Neuronal stem cell (in vitro differentiated cells): ENCODE measurements around the gene TREX2.
"Not testable (repeated sequence)": the region's sequence is repeated elsewhere in the genome, so short reads cannot be mapped to it uniquely, and the experiment has no call there.

ENCODE experiments used
- DNase-seq: peaks from one replicate; pipeline ENCODE4 v3.0.0-alpha.2; 2013; ENCODE audit warnings: low spot score
- H2AFZ ChIP-seq: one replicate; pipeline ENCODE4 v1.6.1; 2013; ENCODE audit warnings: mild to moderate bottlenecking, low read length, inconsistent platforms
- H2AK5ac ChIP-seq: 2 replicates; pipeline ENCODE4 v1.6.1; 2013; ENCODE audit warnings: low read depth, mild to moderate bottlenecking, inconsistent platforms, low read length, moderate library complexity, mixed read lengths
- H2BK120ac ChIP-seq: 2 replicates; pipeline ENCODE4 v1.6.1; 2013; ENCODE audit warnings: low read depth, mild to moderate bottlenecking, inconsistent platforms, low read length, moderate library complexity, mixed read lengths
- H2BK12ac ChIP-seq: one replicate; pipeline ENCODE4 v1.6.1; 2013; ENCODE audit warnings: low read length, inconsistent platforms
- H2BK15ac ChIP-seq: 2 replicates; pipeline ENCODE4 v1.6.1; 2013; ENCODE audit warnings: mild to moderate bottlenecking, low read length, inconsistent platforms, mixed read lengths
- H2BK5ac ChIP-seq: one replicate; pipeline ENCODE4 v1.6.1; 2013; ENCODE audit warnings: inconsistent platforms, mild to moderate bottlenecking, low read length, moderate library complexity
- H3K14ac ChIP-seq: one replicate; pipeline ENCODE4 v1.6.1; 2013; ENCODE audit warnings: low read length, inconsistent platforms
- H3K18ac ChIP-seq: 2 replicates; pipeline ENCODE4 v1.6.1; 2013; ENCODE audit warnings: low read length, inconsistent platforms
- H3K23ac ChIP-seq: 2 replicates; pipeline ENCODE4 v1.6.1; 2013; ENCODE audit warnings: low read depth, mild to moderate bottlenecking, mixed read lengths, low read length, inconsistent platforms; ENCODE audit not compliant: poor library complexity
- H3K27ac ChIP-seq: replicated peaks from 3 replicates; pipeline ENCODE4 v1.5.1; 2013; ENCODE audit warnings: low read length, inconsistent platforms
- H3K27me3 ChIP-seq, 3 experiments: 2 replicates each; pipeline ENCODE4 v1.6.1; 2013; ENCODE audit warnings: low read length in 3 of 3, mild to moderate bottlenecking in 2 of 3, inconsistent platforms in 1 of 3, low read depth in 1 of 3, mixed read lengths in 1 of 3, moderate library complexity in 1 of 3; ENCODE audit not compliant: control insufficient read depth in 3 of 3, insufficient read depth in 3 of 3
- H3K36me3 ChIP-seq, 2 donors: replicated peaks in 1 of 2; 2 replicates each; pipeline ENCODE4 v1.6.1; 2013; ENCODE audit warnings: low read length in 2 of 2; ENCODE audit not compliant: control insufficient read depth in 2 of 2, insufficient read depth in 2 of 2
- H3K4ac ChIP-seq: 2 replicates; pipeline ENCODE4 v1.6.1; 2013; ENCODE audit warnings: inconsistent platforms, mild to moderate bottlenecking, low read length, moderate library complexity
- H3K4me1 ChIP-seq, 2 donors: 1 replicate in 1 of 2; 2 replicates in 1 of 2; pipeline ENCODE4 v1.6.1; 2013; ENCODE audit warnings: low read length in 2 of 2, low read depth in 1 of 2; ENCODE audit not compliant: control insufficient read depth in 2 of 2, insufficient read depth in 1 of 2
- H3K4me2 ChIP-seq: one replicate; pipeline ENCODE4 v1.6.1; 2013; ENCODE audit warnings: mild to moderate bottlenecking, low read length, inconsistent platforms; ENCODE audit not compliant: insufficient read depth, poor library complexity, severe bottlenecking
- H3K4me3 ChIP-seq, 2 donors: 2 replicates each; pipeline ENCODE4 v1.5.1; 2013; ENCODE audit warnings: low read length in 2 of 2, mild to moderate bottlenecking in 2 of 2, inconsistent platforms in 1 of 2, moderate library complexity in 1 of 2
- H3K79me1 ChIP-seq: one replicate; pipeline ENCODE4 v1.6.1; 2013; ENCODE audit warnings: low read depth, mild to moderate bottlenecking, inconsistent platforms, low read length, moderate library complexity
- H3K9ac ChIP-seq: one replicate; pipeline ENCODE4 v1.6.1; 2013; ENCODE audit warnings: mild to moderate bottlenecking, low read depth, low read length, inconsistent platforms; ENCODE audit not compliant: poor library complexity
- H3K9me3 ChIP-seq, 2 donors: replicated peaks in 1 of 2; 2 replicates each; pipeline versions ENCODE3 to v1.6.1; 2013; ENCODE audit warnings: low read length in 2 of 2, mild to moderate bottlenecking in 2 of 2, inconsistent platforms in 1 of 2, low read depth in 1 of 2, mixed read lengths in 1 of 2, moderate library complexity in 1 of 2; ENCODE audit not compliant: control insufficient read depth in 2 of 2, insufficient read depth in 1 of 2
- H4K8ac ChIP-seq: one replicate; pipeline ENCODE4 v1.6.1; 2013; ENCODE audit warnings: low read depth, mild to moderate bottlenecking, inconsistent platforms, low read length, moderate library complexity
- H4K91ac ChIP-seq: one replicate; pipeline ENCODE4 v1.6.1; 2013; ENCODE audit warnings: low read length, low read depth, mild to moderate bottlenecking, inconsistent platforms; ENCODE audit not compliant: poor library complexity
- WGBS, 2 donors: extraction: QIAGEN DNeasy Blood & Tissue Kit; methylation state at CpG; one replicate each; pipeline ENCODE4 v1.1.7; 2013; ENCODE audit warnings: missing lambda C conversion rate in 2 of 2, mixed read lengths in 1 of 2; ENCODE audit not compliant: insufficient read length in 2 of 2, insufficient replicate concordance in 1 of 2; ENCODE audit errors: extremely low coverage in 2 of 2; 5-methylcytosine and 5-hydroxymethylcytosine counted together

The TREX2 gene

GRCh38 chrX:153406011-153406410, 39.8 kb downstream of the TREX2 start:
- Histone ChIP-seq H2BK12ac (no peak overlapping the region), H3K4me3 (no peak overlapping the region), H3K9ac (no peak overlapping the region), H3K27ac (no peak overlapping the region), H3K9me3 (no peaks in the 10 kb centered on the region), H2AK5ac (no peak overlapping the region), H2BK120ac (no peak overlapping the region), H3K14ac (no peak overlapping the region), H3K4me2 (no peak overlapping the region), H2BK15ac (no peak overlapping the region), H2AFZ (no peak overlapping the region), H3K79me1 (no peaks in the 10 kb centered on the region), H2BK5ac (no peak overlapping the region), H3K4ac (no peak overlapping the region), H3K36me3 (no peaks in the 10 kb centered on the region), H4K91ac (no peak overlapping the region), H3K4me1 (no peaks in the 10 kb centered on the region), H3K27me3 (peaks cover 0 to 62% (median 3%) of the 10 kb centered on the region in 3 experiments), H3K23ac (no peak overlapping the region), H4K8ac (no peak overlapping the region), H3K18ac (no peak overlapping the region)
- DNase-seq, result no peak
- no CpG with 5 or more reads among the region's 9 CpGs for WGBS, 2 donors

GRCh38 chrX:153405426-153405825, 40.4 kb downstream of the TREX2 start:
- DNase-seq, result no peak
- H4K8ac ChIP-seq, result no peak overlapping the region
- H3K27me3 ChIP-seq, result peaks cover 0 to 56% (median 0%) of the 10 kb centered on the region in 3 experiments
- H2AK5ac ChIP-seq, result no peak overlapping the region
- no peak overlapping the region for H3K4me3 ChIP-seq
- H4K91ac ChIP-seq, result no peak overlapping the region
- H3K27ac ChIP-seq, result no peak overlapping the region
- H3K4me2 ChIP-seq, result no peak overlapping the region
- no peak overlapping the region for H2AFZ ChIP-seq
- H2BK5ac ChIP-seq, result no peak overlapping the region
- H2BK15ac ChIP-seq, result no peak overlapping the region
- no peak overlapping the region for H2BK12ac ChIP-seq
- no peak overlapping the region for H3K23ac ChIP-seq
- WGBS, 2 donors, result no CpG with 5 or more reads among the region's 5 CpGs
- no peaks in the 10 kb centered on the region for H3K9me3 ChIP-seq
- no peaks in the 10 kb centered on the region for H3K4me1 ChIP-seq
- H3K9ac ChIP-seq, result no peak overlapping the region
- no peak overlapping the region for H3K4ac ChIP-seq
- no peak overlapping the region for H3K14ac ChIP-seq
- H3K36me3 ChIP-seq, result no peaks in the 10 kb centered on the region
- H3K18ac ChIP-seq, result no peak overlapping the region
- no peak overlapping the region for H2BK120ac ChIP-seq
- H3K79me1 ChIP-seq, result no peaks in the 10 kb centered on the region

- not testable (repeated sequence) for H3K79me1 ChIP-seq, H2BK120ac ChIP-seq
- no CpG with 5 or more reads among the region's 5 CpGs for WGBS, 2 donors
These were observed 41.5 kb downstream of the TREX2 start for GRCh38 chrX:153404333-153404732.

GRCh38 chrX:153401133-153401764, 44.6 kb downstream of the TREX2 start, which contains the start of gene PNMA6E:
Gene PNMA6E, minus strand, starts transcription at chrX:153401350. Its CDS starts 2,501 bp downstream, at chrX:153398849.
- Histone ChIP-seq H3K9me3 (no peaks in the 10 kb centered on the region), H3K14ac (no peak within 1 kb of the TSS), H3K4me3 (no peak within 1 kb of the TSS), H3K4me2 (no peak within 1 kb of the TSS), H3K4me1 (no peaks in the 10 kb centered on the region), H2BK15ac (no peak within 1 kb of the TSS), H2BK5ac (no peak within 1 kb of the TSS), H2BK120ac (no peak within 1 kb of the TSS), H2AK5ac (no peak within 1 kb of the TSS), H4K91ac (no peak within 1 kb of the TSS), H3K4ac (no peak within 1 kb of the TSS), H3K36me3 (no peaks in the 10 kb centered on the region), H3K27me3 (peaks cover 0 to 23% (median 0%) of the 10 kb centered on the region in 3 experiments), H3K79me1 (no peaks in the 10 kb centered on the region), H2AFZ (no peak within 1 kb of the TSS), H3K23ac (no peak within 1 kb of the TSS), H3K9ac (no peak within 1 kb of the TSS), H3K18ac (no peak within 1 kb of the TSS), H2BK12ac (no peak within 1 kb of the TSS), H3K27ac (no peak within 1 kb of the TSS), H4K8ac (no peak within 1 kb of the TSS)
- no peak for DNase-seq
- WGBS, 2 donors, result no CpG with 5 or more reads among the region's 29 CpGs

More at GRCh38 chrX:153404333-153404732, 41.5 kb downstream of the TREX2 start:
- H4K8ac ChIP-seq, H3K4me2 ChIP-seq, H3K9me3 ChIP-seq, H3K23ac ChIP-seq, H4K91ac ChIP-seq, H3K4me3 ChIP-seq, H3K9ac ChIP-seq, H2AK5ac ChIP-seq, H3K4ac ChIP-seq, H2AFZ ChIP-seq, DNase-seq, H2BK12ac ChIP-seq, H3K27ac ChIP-seq, H3K18ac ChIP-seq, H3K36me3 ChIP-seq, H3K4me1 ChIP-seq, H2BK5ac ChIP-seq, H3K14ac ChIP-seq, H2BK15ac ChIP-seq: not testable (repeated sequence)
- H3K27me3 ChIP-seq, result peaks cover 0 to 48% (median 0%) of the 10 kb centered on the region in 3 experiments
